NCI-H774 (cell line): Measurements from ENCODE around the gene PCDH1.

Experiments used
- DNase-seq: peaks from one replicate; lab custom pipeline; 2025; lab: John Stamatoyannopoulos, UW

PCDH1 gene

DNA sequence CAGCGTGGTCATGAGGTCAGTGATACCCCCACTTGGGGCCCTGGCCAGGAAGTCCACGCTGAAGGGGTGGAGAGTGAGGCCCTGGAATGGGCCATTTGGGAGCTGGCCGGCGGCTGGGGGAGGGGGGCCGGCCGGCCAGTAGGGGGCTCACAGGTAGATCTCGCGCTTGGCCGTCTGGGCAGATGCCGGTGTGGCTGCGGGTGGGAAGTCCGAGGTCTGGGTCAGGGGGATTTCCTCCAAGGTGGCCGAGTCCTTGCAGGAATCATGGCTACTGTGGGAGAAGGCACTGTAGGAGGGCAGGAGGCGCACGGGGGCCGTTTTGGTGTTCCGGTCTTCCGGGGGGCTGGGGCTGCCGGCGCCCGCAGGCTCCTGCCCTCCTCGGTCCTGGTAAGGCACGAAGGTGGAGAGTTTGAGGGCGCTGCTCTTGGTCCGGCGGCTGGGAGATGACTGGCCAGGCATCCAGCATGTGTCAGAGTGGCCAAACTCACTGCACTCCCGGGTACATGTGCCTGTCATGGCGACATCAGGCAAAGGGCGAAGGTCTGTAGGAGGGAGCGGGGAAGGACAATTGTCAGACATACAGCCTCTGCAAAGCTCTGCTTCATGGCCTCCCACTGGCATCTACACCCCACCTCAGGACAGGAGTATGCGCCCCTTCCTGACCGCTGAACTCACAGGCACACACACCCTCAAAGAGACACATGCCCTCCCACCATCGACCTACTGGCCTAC lies 24.1 kb downstream of the PCDH1 start:
- DNase-seq, result no peak

DNA sequence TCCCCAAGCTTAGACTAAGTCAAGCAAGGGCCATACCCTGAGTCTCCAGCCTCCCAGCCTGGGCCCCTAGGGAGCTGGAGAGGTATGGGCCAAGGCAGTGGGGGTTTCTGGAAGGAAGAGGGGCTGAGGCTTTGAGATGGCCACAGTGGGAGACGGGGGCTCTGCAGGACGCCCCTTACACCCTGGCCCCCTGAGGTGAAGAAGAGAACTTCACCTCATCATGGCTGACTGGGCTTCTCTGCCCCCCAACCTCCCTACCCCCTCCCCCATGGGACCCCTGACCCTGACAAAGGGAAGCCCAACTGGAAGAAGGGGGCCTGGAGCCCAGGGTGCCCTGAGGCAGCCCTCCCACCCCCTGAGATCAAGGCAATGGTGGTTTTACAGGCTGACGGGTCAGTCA lies 25.8 kb downstream of the PCDH1 start:
- no peak for DNase-seq

DNA sequence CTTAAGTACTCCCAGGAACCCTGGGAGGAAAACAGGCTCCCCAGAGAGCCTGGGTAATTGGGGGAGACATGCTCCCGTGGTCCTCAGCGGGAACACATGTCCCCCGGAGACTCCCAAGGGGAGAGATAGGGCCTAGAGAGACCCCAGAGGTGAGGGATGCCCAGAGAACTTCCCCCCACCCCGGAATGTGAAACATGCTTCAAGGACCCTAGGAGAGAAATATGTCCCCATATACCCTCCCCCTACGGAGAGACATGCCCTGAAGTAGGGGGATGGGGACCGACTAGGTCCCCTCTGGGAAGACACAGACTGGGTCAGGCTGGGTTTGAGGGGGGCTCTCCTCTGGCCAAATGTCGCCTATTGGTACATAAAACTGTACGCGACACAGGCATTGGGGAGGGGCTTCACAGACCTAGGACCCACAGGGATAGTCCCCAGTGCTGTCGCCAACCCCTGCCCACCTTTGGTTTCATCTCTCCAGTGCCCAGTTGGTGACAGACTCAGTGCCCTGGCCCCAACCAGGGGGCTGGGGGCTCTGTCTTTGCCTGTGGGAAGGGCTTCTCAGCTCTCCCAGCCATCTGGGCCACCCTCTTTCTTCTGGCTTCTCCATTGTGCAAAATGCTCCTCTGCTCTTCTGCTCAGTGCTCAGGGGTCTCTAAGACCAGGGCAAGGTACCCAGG lies 26.9 kb downstream of the PCDH1 start:
- DNase-seq, result no peak

DNA sequence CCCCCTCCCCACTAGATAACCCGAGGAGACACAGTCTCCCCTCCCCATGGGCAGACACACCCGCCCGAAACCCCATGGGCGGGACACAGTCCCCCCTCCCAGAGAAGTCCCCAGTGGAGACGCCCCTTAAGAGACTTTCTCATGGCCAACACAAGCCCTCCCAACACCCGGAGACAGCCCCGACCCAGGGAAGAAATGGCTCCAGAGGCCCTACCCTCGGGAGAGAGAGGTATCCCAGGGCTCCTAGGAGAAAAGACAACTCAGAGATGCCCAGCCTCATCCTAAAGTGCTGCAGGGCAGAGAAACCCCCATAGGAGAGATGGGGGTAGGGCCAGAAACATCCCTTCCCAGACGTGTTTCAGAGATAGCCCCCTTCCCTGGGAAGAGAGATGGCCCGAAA lies 27.4 kb downstream of the PCDH1 start:
- DNase-seq, result no peak

DNA sequence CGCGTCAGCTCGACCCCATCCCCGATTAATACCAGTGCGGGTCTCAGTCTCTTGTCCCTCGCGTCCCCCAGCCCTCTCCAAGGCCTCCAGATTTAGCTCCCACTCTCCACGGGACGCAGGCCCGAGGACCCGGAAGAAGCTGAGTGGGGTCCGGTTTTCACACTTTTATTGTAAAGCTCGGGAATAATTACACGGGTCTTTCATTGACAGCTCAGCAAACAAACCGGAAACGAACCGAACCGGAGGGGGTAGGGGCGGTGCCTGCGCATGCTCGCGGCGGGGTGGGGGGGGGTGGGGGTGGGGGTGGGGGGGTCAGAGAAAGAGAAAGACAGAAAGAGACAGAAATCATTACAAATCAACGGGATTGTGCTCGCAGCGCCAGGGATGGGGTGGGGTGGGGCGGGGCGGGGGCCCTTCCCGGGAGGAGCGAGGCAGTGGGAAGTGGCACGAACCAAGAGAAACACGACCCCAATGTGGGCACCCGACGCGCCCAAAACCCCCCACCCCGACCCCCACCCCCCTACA lies 27.9 kb downstream of the PCDH1 start:
- DNase-seq, result peak; percentile 28

DNA sequence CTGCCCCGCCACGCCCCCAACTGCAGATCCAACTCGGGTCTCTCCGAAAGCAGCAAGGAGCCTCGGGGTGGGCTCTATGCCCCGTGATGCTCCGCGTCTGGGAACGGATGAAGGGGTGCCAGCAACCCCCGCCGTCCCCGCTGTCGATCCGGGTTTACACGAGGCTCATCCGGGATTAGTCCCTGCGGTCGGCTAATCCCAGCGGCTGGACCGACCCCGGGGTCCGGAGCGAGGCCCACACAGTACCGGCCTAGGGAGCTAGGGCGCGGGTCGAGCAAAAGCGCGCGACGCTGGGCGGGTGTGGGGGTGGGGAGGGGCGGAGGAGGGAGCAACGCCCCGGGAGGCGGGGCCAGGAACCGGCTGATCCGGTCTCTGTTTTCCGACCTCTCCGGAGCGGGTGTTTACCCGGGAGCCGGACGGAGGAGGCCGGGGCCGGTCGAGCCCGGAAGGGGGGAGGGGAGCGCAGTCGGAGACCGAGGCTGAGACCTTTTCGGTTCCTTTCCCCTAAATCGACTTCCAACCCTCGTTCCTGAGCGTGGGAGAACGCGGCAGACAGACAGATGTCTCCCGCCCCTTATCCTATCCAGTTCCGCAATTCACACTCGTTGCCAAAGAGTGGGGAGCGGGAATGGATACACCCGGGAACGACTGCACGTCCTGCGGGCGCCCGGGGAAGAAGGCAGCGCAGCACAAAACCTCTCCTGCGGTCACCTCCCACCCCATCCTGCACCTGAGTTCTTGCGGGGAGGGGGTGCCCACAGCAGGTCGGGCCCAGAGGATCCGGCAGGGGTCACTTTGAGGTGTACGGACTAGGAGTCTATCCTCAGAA lies 28.6 kb downstream of the PCDH1 start:
- DNase-seq, result peak; percentile 86

DNA sequence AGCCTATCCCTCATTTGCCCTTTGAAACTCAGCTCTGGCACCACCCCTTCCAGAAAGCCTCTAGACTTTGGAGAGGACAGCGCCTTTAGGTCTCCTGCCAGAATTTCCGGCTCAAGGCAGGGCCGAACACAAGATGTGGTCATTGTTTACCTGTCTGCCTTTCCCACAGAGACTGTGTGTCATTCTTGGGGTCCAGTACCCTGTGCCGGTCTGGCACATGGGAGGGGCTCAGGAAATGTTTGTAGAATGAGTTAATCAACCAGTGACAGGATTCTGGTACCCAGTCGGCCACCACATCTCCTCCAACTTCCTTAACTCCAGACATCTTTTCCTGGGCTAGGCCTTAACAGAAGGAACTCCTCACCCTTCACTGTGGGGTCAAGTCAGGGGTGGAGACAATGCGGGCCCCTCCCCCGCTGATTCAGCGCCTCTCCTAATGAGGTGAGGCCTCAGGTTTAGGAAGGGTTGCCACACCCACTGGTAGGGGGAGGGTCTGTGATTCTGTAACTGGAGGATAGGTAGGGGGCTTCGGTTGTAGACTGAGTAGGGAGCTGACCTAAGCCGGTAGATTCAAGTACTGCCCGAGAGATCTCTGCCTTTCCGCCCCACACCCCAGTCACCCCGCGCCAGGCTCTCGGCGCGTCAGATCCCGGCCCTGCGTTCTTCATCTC lies 29.3 kb downstream of the PCDH1 start:
- DNase-seq, result peak; percentile 26

DNA sequence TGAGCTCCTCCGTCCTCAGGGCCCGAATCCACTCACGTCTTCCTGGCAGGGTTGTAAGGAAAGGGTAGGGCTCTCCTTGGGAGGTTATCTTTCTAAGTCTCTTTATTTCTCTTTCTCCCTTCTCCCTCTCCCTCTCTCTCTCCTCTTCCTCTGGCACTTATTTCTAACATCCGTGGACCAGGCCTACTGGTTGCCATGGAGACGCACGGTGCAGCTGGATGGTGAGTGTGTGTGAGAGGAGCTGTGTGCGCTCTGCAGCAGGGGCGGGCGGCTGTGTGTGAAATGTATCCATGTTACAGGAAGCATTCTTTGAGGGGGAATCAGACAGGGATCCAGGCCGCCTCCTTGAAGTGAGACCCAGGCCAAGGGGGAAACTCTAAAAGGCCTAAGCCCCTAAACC lies 32.2 kb downstream of the PCDH1 start:
- peak; percentile 60 for DNase-seq

DNA sequence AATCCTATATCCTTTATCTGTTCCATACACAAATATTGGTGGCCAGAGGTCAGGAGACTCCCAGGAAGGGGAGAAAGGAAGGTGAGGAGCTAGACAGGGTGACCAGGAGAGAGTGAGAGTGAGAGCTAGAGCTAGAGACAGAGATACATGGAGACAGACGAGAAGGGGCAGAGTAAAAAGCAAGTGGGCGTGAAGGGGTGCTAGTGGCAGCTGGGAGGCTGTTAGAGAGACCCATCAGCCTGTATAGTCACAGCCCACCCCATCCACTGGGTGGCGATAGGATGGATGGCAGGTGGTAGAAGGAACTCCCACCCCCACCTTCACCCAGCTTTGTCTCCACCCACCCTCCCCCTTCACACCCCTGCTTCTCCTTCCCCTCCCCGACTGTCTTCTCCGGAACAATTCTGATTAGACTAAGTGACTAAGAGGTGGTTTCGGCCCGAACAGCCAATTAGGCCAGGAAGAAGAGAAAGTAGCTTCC lies 32.8 kb downstream of the PCDH1 start:
- no peak for DNase-seq

DNA sequence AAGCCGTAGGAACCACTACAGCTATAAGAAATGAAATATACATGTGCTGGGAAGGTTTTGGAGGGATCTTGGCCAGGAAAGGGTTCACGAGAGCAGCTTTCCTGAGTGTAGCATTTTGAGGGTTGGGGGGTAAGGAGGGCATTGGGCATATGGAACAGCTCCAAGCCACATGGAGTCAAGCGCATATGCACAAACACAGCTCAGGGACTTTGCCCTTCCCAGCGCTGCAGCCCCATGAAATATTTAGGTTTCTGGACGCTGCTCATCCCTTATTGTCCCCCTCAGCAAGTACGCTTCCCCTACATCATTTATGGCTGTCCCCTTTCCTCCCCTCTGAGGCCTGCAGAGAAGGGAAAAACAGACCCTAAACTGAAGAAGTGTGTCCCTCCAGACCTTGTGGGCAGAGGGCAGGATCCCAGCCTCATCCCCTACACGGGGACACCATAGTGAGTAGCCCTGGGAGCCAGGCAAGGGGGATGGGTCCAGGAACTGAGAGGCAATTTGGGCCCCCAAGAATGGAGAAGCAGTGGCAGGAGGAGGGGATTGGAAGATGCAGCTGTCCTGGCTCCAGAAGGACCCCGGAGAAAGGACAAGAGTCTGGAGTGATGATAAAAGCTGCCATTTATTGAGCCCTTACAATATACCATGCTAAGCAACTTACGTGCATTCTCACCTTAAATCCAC lies 33.7 kb downstream of the PCDH1 start:
- DNase-seq, result no peak

DNA sequence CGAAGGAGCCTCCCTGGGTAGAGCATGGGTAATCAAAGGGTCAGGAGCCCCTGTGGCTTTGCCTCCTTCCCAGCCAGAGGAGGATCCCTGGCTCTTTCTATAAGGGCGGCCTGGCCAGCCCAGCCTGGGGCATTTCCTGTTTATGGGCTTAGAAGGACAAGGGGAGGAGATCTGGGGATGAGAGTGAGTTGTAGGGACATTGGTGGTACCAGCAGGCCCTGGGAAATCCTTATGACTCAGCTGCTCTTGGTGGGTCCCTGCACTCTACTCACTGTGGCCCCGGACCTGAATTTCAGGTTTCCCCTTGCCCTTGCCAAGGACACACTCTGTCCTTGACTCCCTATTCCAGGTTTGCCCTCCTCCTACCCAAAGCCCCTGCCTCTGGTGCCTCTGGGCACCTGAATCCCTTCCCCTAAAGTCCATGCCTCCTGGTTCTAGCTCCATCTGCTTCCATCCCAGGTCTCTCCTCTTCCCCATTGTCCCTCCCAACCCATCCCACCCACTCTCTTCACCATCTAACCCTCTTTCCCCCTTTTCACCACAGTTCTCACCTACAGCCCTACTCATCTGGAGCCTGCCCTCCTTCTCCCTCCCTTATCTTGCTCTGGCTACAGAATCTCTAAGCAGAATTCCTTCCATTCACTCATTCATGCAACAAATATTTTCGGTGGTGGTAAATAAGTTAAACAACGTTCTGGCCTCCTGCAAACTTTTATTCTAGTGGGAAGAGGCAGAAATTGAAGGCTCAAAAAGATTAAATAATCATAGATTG lies 34.9 kb downstream of the PCDH1 start:
- DNase-seq, result no peak

DNA sequence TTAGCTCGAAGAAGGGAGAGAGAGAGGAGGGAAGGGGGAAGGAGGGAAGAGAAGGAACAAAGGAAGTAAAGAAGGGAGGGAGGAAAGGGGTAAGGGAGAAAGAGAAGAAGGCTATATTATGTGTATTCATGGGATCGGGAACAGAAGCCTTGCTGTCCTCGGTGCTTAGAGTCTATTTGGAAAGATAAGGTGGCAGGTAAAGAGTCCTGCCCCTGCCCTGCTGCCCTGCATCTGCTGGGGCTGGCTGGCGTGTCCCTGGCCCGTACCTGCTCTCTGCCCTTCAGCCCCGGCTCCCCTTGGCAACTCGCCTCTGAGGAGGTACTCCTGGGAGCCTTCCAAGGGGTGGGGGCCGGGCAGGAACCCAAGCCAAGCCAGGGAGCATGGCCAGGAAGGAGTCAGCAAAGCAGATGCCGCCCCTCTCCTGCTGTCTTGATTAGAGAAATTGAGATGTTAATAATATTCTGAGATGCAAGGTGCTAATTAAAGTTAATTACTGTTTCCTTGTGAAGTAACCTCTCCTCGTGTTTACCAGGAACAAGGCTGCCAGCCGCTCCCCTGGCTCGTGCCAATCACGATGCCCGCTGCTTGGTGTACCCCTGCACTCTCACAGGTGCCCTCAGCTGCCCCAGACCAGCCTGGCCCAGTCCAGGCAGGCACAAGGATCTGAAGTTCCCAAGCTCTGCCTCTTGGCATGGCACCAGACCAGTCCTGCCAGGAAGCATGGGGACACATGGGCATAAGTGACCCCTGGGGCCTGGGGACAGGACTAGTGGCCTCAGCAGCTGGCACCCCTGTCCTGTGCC lies 36.6 kb downstream of the PCDH1 start:
- DNase-seq, result no peak

DNA sequence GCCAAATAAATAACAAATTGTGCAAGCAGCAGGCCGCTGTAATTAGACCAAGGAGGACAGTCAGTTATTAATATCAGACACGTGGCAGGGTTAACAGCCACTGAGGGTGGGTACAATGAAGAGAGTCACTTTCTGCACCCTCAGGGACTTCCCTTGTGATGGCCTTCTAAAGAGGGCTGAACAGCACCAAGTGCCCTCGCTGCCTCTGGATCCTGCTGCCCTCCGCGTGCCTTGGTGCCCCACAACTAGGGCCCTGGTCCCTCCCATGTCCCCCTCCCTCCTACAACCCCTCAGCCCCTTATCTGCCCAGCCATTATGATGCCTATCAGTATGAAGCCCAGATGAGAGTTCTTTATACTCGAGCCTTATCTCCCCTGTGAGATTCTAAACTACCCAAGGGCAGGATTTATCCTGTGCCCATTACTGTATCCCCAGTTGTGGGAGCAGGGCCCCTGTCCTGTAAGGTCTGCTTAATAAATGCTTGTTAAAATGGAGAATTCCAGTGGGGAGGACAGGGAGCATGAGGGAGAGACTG lies 37.3 kb downstream of the PCDH1 start:
- DNase-seq, result no peak

DNA sequence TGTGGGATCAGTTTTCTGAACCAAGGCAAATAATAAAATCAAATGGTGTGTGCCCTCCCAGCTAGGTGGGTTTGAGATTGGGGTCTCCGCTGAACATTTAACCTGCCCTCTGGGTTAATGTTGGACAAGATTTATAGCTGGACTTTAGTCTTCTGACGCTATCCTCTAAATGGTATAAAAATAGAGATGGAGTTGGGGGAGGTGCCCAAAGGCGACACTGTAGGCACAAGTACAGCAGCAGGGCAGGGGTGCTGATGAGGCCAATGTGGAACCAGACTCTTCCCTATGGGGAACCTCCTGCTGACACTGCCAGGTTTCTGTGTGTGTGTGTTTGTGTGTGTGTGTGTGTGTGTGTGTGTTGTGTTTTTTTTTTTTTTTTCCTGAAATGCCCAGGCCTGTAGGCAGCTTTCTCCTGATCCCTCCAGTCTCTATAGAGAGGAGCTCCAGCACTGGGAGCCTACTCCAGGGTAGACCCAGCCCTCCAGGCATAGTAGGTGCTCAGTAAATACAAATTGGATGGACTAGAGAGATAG lies 37.9 kb downstream of the PCDH1 start:
- DNase-seq, result no peak

DNA sequence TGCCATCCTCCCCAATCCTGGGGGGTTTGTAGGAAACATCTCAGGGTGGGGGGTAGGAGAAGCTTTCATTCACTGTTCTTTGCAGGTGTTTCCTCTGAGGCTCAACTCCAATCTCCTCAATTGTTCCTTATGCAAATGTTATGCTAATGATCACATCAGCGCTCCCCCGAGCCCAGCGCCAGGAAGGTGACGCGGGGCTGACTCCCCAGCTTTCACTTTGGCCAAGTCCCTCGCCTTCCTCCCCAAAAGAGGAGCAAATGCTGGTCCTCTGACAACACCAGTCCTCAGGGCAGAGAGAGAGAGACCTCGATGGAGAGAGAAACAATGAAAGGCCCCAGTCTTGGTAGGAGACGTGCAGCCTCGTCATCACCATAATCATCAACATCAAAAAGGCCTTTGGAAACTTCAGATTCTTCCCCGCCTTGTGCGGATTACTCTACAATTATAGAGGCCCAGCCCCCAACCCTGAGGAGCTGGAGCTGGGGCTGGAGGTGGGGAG lies 39.1 kb downstream of the PCDH1 start:
- no peak for DNase-seq

DNA sequence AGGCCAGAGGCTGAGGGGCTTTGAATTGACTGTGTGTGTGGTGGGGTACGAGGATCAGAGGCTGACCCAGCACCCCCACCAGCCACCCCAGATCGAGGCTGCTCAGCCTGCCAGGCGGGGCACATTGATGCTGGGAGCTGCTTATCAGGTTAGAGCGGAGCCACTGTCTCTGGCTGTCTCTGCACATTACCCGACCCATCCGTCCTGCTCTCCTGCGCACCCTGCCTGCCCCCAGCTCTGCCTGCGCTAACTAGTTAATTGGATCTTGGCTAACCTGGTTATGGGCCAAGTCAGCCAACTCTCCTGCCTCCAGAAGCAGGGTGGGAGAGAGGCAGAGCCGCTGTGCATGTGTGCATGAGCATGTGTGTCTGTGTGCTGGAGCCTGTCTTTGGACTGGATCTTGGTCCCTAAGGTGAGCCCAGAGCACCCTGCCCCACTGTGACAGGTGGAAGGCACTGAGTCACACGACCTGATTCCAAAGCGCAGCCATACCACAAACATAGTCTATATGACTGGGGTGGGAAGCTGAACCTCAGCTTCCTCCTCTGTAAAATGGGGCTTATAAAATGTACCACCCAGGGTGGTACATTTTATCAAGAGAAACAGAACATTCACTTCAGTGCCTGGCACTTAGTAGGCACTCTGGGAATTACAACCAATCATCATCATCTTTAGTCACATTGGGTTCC lies 39.7 kb downstream of the PCDH1 start:
- DNase-seq, result no peak

DNA sequence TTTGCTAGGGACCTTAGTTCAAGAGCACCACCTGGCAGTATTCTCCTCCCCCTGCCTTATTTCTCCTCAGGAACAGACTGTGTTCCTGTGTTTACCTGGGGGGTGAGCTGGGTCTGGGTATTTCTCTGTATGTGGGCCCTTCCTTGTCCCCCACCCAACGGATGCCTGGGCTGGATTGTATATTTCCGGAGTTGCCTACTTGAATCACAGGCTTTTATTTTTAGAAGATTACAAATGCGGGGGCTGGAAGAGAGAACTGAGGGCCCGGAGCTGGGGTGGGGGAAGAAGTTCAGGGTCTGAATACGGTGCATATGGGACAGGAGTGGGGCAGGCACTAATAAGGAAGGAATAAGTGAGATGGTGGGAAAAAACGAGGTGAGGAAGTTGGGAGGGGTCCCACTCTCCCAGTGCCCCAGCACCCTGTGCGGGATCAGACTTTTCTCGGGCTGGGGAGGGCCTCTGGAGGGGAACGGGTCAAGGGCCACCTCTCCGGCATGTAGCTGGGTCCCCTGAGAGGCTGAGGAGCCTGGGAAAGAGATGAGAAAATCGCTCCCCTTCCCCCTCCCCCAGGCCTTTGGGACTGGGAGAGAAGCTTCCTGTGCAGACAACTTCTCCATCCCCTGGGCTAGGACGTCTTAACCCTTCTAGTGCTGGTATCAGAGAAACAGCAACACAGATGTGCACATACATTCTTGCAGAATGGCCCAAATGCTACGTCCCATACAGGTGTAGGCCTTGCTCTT lies 42.1 kb downstream of the PCDH1 start:
- DNase-seq, result no peak

DNA sequence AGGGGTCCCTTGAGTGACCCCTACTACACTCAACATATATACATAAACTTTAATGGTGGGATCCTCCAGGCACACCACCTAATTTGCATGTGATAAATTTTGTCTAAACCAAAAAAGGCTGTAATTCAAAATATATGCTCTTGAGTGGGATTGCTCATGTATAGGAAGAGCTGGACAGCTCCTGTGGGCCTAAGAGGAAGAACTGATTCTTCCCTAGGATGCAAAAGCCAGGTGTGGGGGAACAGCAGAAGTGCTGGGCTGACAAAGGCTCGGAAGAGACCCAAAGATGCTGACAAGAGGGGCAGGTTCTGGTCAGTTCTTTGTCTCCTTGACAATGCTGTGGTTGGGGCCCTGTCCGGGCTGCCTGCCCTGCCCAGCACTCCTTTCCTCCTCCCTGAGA lies 43.9 kb downstream of the PCDH1 start:
- no peak for DNase-seq
